HG03175 (cell line): ENCODE results near the gene CCDC170.
"Not testable (repeated sequence)": the region's sequence is repeated elsewhere in the genome, so short reads cannot be mapped to it uniquely, and the experiment has no call there.

Experiments used
- ATAC-seq: cut with Tn5 transposase; IDR thresholded peaks from one replicate; pipeline ENCODE4 v1.9.1; 2021; ENCODE audit warnings: mild to moderate bottlenecking, moderate library complexity; ENCODE audit not compliant: unreplicated experiment

Gene CCDC170

GRCh38 chr6:151544884-151545283 lies 51.1 kb downstream of the CCDC170 start:
- ATAC-seq, result not testable (repeated sequence)

GRCh38 chr6:151546941-151547659 lies 53.3 kb downstream of the CCDC170 start:
- ATAC-seq, result no peak

GRCh38 chr6:151548201-151548600 lies 54.4 kb downstream of the CCDC170 start:
- ATAC-seq, result no peak

GRCh38 chr6:151549790-151550189 lies 56.0 kb downstream of the CCDC170 start:
- no peak for ATAC-seq

- ATAC-seq, result no peak
Observed at GRCh38 chr6:151550618-151551017, 56.8 kb downstream of the CCDC170 start.

GRCh38 chr6:151551223-151551857 lies 57.5 kb downstream of the CCDC170 start:
- ATAC-seq, result no peak

- peak; percentile 69 for ATAC-seq
Observed at GRCh38 chr6:151553416-151554165, 59.8 kb downstream of the CCDC170 start.

GRCh38 chr6:151561238-151561637 lies 67.4 kb downstream of the CCDC170 start:
- no peak for ATAC-seq

- no peak for ATAC-seq
Observed at GRCh38 chr6:151564654-151565053, 70.8 kb downstream of the CCDC170 start.

GRCh38 chr6:151565940-151566339 lies 72.1 kb downstream of the CCDC170 start:
- ATAC-seq, result no peak

- no peak for ATAC-seq
Observed at GRCh38 chr6:151566557-151566956, 72.7 kb downstream of the CCDC170 start.

- no peak for ATAC-seq
Observed at GRCh38 chr6:151576633-151577032, 82.8 kb downstream of the CCDC170 start.

GRCh38 chr6:151577257-151577656 lies 83.4 kb downstream of the CCDC170 start:
- no peak for ATAC-seq

- ATAC-seq, result no peak
Observed at GRCh38 chr6:151585741-151586140, 91.9 kb downstream of the CCDC170 start.

- ATAC-seq, result no peak
Observed at GRCh38 chr6:151589667-151590066, 95.8 kb downstream of the CCDC170 start.

- ATAC-seq, result no peak
Observed at GRCh38 chr6:151590742-151591141, 96.9 kb downstream of the CCDC170 start.

- ATAC-seq, result no peak
Observed at GRCh38 chr6:151592449-151593159, 98.8 kb downstream of the CCDC170 start.

- ATAC-seq, result no peak
Observed at GRCh38 chr6:151609146-151609902, 115.5 kb downstream of the CCDC170 start.

- no peak for ATAC-seq
Observed at GRCh38 chr6:151610326-151610725, 116.5 kb downstream of the CCDC170 start.

GRCh38 chr6:151614630-151615029 lies 120.8 kb downstream of the CCDC170 start:
- no peak for ATAC-seq
